Thoracic aorta (tissue), 2 donors: ENCODE measurements around the gene CCT8. TPM values are rescaled to one million over a fixed set of nuclear protein-coding genes. Genes with fewer than 3 reads are reported as not detected.
A peak's percentile ranks its signal among the peaks of the same experiment; 100 is the strongest.
"Not testable (repeated sequence)": the region's sequence is repeated elsewhere in the genome, so short reads cannot be mapped to it uniquely, and the experiment has no call there.

Experiments
- ATAC-seq: fragments of 150-250 bp; one replicate; pipeline ENCODE4 v1.8.0; 2017; ENCODE audit warnings: low read depth; ENCODE audit not compliant: insufficient number of reproducible peaks, low FRiP score
- DNase-seq: peaks from one replicate; pipeline ENCODE4 v3.0.0-alpha.2; 2020; ENCODE audit warnings: low spot score
- H3K27ac ChIP-seq, 2 donors: fragments of 200-600 bp; sonication (generic); 1 replicate in 1 of 2; 2 replicates in 1 of 2; pipeline ENCODE4 v1.5.1; 2016; ENCODE audit warnings: mild to moderate bottlenecking in 2 of 2, moderate library complexity in 2 of 2
- H3K27me3 ChIP-seq: fragments of 200-600 bp; sonication (generic); replicated peaks from 2 replicates; pipeline ENCODE4 v1.6.0; 2016; ENCODE audit warnings: mild to moderate bottlenecking; ENCODE audit not compliant: insufficient read depth
- H3K36me3 ChIP-seq: fragments of 200-600 bp; sonication (generic); one replicate; pipeline ENCODE4 v1.5.1; 2016
- H3K4me1 ChIP-seq, 2 donors: fragments of 200-600 bp; sonication (generic); 1 replicate in 1 of 2; 2 replicates in 1 of 2; pipeline versions ENCODE4 v1.5.1 to v1.6.0; 2016; ENCODE audit warnings: low read depth in 2 of 2, mild to moderate bottlenecking in 1 of 2; ENCODE audit not compliant: control insufficient read depth in 1 of 2
- H3K4me3 ChIP-seq: fragments of 200-600 bp; sonication (generic); 2 replicates; pipeline ENCODE4 v1.5.1; 2016; ENCODE audit warnings: mild to moderate bottlenecking
- H3K9me3 ChIP-seq: fragments of 200-600 bp; sonication (generic); 2 replicates; pipeline ENCODE4 v1.5.1; 2016
- total RNA-seq, 2 donors: library from RNA; depleted of rRNA; stranded (reverse); fragments of >200 nt; gene quantifications; one replicate each; pipeline versions ENCODE4 v1.1.0 to v1.2.3, GENCODE V29; 2016
- TF ChIP-seq, protein P1 (sequence below): fragments of 200-600 bp; sonication (generic); IDR thresholded peaks from one replicate; pipeline ENCODE4 v1.5.1; 2019; ENCODE audit warnings: antibody characterized with exemption

CCT8 gene
- total RNA-seq, 2 donors from 2014 or later = 76.9 to 110 TPM

DNA sequence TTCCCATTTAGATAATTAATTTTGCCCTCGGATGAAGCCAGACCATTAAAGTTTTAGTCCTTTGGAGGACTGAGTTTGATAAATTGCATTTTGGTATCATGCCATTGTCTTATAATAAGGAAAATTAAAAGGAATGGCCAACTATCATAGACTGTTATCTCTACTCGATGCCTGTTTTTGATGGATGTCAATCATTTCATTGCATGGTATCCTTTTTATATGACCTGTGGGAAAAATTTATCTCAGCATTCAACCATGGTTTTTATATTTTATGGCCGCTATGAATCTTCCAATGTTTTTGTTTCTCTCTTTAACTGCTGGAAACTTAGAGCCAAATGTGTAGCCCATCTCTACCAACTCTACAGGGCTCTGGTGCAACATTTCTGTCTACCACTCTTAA is 9.9 kb upstream of the CCT8 start:
- TF ChIP-seq, protein P1, sequence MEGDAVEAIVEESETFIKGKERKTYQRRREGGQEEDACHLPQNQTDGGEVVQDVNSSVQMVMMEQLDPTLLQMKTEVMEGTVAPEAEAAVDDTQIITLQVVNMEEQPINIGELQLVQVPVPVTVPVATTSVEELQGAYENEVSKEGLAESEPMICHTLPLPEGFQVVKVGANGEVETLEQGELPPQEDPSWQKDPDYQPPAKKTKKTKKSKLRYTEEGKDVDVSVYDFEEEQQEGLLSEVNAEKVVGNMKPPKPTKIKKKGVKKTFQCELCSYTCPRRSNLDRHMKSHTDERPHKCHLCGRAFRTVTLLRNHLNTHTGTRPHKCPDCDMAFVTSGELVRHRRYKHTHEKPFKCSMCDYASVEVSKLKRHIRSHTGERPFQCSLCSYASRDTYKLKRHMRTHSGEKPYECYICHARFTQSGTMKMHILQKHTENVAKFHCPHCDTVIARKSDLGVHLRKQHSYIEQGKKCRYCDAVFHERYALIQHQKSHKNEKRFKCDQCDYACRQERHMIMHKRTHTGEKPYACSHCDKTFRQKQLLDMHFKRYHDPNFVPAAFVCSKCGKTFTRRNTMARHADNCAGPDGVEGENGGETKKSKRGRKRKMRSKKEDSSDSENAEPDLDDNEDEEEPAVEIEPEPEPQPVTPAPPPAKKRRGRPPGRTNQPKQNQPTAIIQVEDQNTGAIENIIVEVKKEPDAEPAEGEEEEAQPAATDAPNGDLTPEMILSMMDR = no peak
- H3K27me3 ChIP-seq = no peaks in the 10 kb centered on the region
- no peaks in the 10 kb centered on the region for H3K9me3 ChIP-seq
- no peak overlapping the region for H3K27ac ChIP-seq
- H3K4me3 ChIP-seq = no peak overlapping the region
- no peak for ATAC-seq
- no peak for DNase-seq
- no peaks in the 10 kb centered on the region for H3K36me3 ChIP-seq
- H3K4me1 ChIP-seq = peaks cover 25 to 58% of the 10 kb centered on the region in 2 donors

- peak overlapping the region in 1 of 2 donors; percentile 90 for H3K27ac ChIP-seq
- ATAC-seq (no peak), DNase-seq (no peak)
- no peaks in the 10 kb centered on the region for H3K36me3 ChIP-seq
- H3K4me3 ChIP-seq = no peak overlapping the region
- H3K27me3 ChIP-seq = no peaks in the 10 kb centered on the region
- H3K9me3 ChIP-seq = no peaks in the 10 kb centered on the region
- TF ChIP-seq, protein P1 = no peak
- H3K4me1 ChIP-seq = peaks cover 26 to 59% of the 10 kb centered on the region in 2 donors
Measured at GRCh38 chr21:29082046-29082815, 8.8 kb upstream of the CCT8 start.

GRCh38 chr21:29080454-29080941 is 7.0 kb upstream of the CCT8 start:
- no peaks in the 10 kb centered on the region for H3K9me3 ChIP-seq
- H3K36me3 ChIP-seq = no peaks in the 10 kb centered on the region
- H3K4me1 ChIP-seq = peaks cover 26 to 45% of the 10 kb centered on the region in 2 donors
- no peak for DNase-seq
- TF ChIP-seq, protein P1 = no peak
- ATAC-seq = peak; percentile 42
- H3K27ac ChIP-seq = peak overlapping the region; percentile 67 to 90
- H3K4me3 ChIP-seq = peak overlapping the region; percentile 32
- H3K27me3 ChIP-seq = no peaks in the 10 kb centered on the region

GRCh38 chr21:29078869-29079767 is 5.7 kb upstream of the CCT8 start:
- H3K27me3 ChIP-seq = no peaks in the 10 kb centered on the region
- TF ChIP-seq, protein P1 = no peak
- H3K36me3 ChIP-seq = no peaks in the 10 kb centered on the region
- ATAC-seq = no peak
- no peaks in the 10 kb centered on the region for H3K9me3 ChIP-seq
- H3K4me3 ChIP-seq = no peak overlapping the region
- DNase-seq = no peak
- H3K4me1 ChIP-seq = peaks cover 22 to 33% of the 10 kb centered on the region in 2 donors
- peak overlapping the region; percentile 67 to 90 for H3K27ac ChIP-seq

GRCh38 chr21:29077651-29078090 is 4.2 kb upstream of the CCT8 start:
- TF ChIP-seq, protein P1 = no peak
- H3K27me3 ChIP-seq = no peaks in the 10 kb centered on the region
- H3K27ac ChIP-seq = peak overlapping the region; percentile 81 to 90
- peak overlapping the region; percentile 79 for H3K4me3 ChIP-seq
- ATAC-seq (no peak), DNase-seq (no peak)
- peaks cover 20 to 33% of the 10 kb centered on the region in 2 donors for H3K4me1 ChIP-seq
- no peaks in the 10 kb centered on the region for H3K36me3 ChIP-seq
- no peaks in the 10 kb centered on the region for H3K9me3 ChIP-seq

DNA sequence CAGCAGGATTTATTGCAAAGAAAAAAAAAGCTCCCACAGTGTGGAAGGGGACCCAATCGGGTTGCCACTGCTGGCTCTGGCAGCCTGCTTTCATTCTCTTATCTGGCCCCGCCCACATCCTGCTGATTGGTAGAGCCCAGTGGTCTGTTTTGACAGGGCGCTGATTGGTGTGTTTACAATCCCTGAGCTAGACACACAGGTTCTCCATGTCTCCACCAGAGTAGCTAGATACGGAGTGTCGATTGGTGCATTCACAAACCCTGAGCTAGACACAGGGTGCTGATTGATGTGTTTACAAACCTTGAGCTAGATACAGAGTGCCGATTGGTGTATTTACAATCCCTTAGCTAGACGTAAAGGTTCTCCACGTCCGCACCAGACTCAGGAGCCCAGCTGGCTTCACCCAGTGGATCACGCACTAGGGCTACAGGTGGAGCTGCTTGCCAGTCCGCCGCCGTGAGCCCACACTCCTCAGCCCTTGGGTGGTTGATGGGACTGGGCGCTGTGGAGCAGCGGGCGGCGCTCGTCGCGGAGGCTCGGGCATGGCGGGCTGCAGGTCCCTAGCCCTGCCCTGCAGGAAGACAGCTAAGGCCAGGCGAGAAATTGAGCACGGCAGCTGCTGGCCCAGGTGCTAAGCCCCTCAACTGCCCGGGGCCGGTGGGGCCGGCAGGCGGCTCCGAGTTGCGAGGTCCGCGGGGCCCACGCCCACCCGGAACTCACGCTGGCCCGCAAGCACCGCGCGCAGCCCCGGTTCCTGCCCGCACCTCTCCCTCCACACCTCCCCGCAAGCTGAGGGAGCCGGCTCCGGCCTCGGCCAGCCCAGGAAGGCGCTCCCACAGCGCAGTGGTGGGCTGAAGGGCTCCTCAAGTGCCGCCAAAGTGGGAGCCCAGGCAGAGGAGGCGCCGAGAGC is 3.5 kb upstream of the CCT8 start:
- not testable (repeated sequence) for H3K36me3 ChIP-seq, ATAC-seq
- H3K4me1 ChIP-seq = peaks cover 26 to 40% of the 10 kb centered on the region in 2 donors

More for the DNA sequence above, 3.5 kb upstream of the CCT8 start:
- H3K9me3 ChIP-seq, H3K27me3 ChIP-seq: not testable (repeated sequence)
- Histone ChIP-seq H3K27ac (peak overlapping the region; percentile 81 to 90), H3K4me3 (peak overlapping the region; percentile 79)
- DNase-seq = peak; percentile 31
